Keratinocyte (primary cell): ENCODE results near the gene TFF1.

Source experiments
- CTCF ChIP-seq, 3 experiments: IDR thresholded peaks in 1 of 3; conservative IDR thresholded peaks in 1 of 3; optimal IDR thresholded peaks in 1 of 3; 2 replicates in 2 of 3; 3 replicates in 1 of 3; pipeline versions ENCODE3 to v1.5.1; 2011; ENCODE audit warnings: low read length in 3 of 3, mild to moderate bottlenecking in 3 of 3, moderate library complexity in 2 of 3, control low read depth in 1 of 3, inconsistent platforms in 1 of 3; ENCODE audit not compliant: insufficient read depth in 2 of 3; ENCODE audit errors: extremely low read depth in 1 of 3
- EZH2 ChIP-seq: IDR thresholded peaks from one replicate; pipeline ENCODE4 v1.6.1; 2012; ENCODE audit warnings: inconsistent platforms, mild to moderate bottlenecking, low read length, moderate library complexity

DNA sequence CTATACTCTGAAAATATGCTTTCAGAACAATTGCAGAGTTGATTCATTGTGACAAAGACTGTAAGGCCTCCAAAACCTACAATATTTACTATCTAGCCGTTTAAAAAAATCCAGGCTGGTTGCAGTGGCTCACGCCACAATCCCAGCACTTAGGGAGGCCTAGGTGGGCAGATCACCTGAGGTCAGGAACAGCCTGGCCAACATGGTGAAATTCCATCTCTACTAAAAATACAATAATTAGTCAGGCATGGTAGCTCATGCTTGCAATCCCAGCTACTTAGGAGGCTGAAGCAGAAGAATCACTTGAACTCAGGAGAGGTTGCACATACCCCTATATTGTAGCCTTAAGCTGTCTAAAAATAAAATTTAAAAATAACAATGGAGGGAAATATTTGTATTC lies 10.3 kb downstream of the TFF1 start:
- TF ChIP-seq CTCF (optimal IDR thresholded peaks at IDR 0.05 in 1 of 3, IDR thresholded peaks at IDR 0.05 in 1 of 3, conservative IDR thresholded peaks at IDR 0.05 in 1 of 3; ENCODE audit: extremely low read depth in 1 of 3, insufficient read depth in 2 of 3, low read length in 3 of 3) (no peak), EZH2 (no peak)
